Measurements from ENCODE around the gene QRICH2. TPM values are rescaled to one million over a fixed set of nuclear protein-coding genes. Genes with fewer than 3 reads are reported as not detected.

QRICH2 gene
- total RNA-seq, 2 experiments from 2014 or later: 1.8 to 2.1 TPM

DNA sequence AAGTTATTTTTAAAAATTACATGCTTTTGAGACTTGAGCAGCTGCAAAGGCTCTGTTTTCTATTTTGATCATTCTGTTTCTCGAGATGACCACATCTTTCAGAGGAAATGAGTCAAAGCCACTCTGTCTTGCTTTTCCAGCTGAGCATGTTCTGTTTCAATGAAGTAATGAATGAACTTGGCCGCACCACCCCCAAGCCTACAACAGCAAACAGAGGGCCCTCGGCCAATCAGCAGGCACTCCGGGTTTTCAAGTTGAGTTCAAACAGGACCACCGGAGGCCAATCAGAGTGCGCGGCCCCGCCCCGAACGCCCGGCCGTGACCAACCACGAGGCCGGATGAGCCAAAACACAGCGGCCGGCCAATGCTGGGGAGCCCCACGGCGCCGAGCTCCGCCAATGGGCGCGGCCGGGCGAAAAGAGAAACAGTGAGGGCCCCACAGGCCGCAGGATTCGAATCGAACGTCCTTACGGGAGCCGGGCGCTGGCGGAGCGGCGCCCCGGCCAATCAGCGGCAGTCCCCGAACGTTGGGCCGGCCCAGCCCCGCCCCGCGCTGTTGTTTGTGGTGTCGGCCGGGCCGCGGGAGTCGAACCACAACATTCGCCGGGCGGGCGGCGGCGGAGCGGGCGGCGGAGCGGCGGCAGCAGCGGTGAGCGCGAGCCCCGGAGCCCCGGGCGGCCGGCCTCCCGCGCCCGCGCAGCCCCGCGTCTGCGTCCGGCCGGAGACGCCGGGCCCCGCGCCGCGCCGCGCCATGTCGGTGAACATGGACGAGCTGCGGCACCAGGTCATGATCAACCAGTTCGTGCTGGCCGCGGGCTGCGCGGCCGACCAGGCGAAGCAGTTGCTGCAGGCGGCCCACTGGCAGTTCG is 43.1 kb downstream of the QRICH2 start, which contains the start of gene UBALD2:
UBALD2 (plus strand) TSS at position 594 of the 869 bp plus-strand sequence; CDS start at position 752, 158 bp downstream.
- H3K36me3 ChIP-seq (ENCODE audit: insufficient read depth, low read length): peaks cover 37% of the 10 kb centered on the region
- H3K27me3 ChIP-seq (ENCODE audit: control insufficient read depth in 1 of 2, insufficient read depth in 2 of 2, low read length in 2 of 2): no peaks in the 10 kb centered on the region
- ATAC-seq (ENCODE audit: poor library complexity) (peak; percentile 80), DNase-seq (peak; percentile 96 to 99 (median 98))
- Mint-ChIP-seq H3K36me3 (ENCODE audit: low read depth) (peaks cover 41% of the 10 kb centered on the region), H3K4me1 (ENCODE audit: low read depth) (peaks cover 64% of the 10 kb centered on the region), H3K27ac (peak within 1 kb of the TSS; percentile 98), H3K4me3 (peak within 1 kb of the TSS; percentile 93), H3K27me3 (no peaks in the 10 kb centered on the region), H3K9me3 (no peaks in the 10 kb centered on the region)
- H3K9me3 ChIP-seq (ENCODE audit: control insufficient read depth in 1 of 2, insufficient read depth in 1 of 2, low read length in 2 of 2): no peaks in the 10 kb centered on the region
- TF ChIP-seq, protein P1, sequence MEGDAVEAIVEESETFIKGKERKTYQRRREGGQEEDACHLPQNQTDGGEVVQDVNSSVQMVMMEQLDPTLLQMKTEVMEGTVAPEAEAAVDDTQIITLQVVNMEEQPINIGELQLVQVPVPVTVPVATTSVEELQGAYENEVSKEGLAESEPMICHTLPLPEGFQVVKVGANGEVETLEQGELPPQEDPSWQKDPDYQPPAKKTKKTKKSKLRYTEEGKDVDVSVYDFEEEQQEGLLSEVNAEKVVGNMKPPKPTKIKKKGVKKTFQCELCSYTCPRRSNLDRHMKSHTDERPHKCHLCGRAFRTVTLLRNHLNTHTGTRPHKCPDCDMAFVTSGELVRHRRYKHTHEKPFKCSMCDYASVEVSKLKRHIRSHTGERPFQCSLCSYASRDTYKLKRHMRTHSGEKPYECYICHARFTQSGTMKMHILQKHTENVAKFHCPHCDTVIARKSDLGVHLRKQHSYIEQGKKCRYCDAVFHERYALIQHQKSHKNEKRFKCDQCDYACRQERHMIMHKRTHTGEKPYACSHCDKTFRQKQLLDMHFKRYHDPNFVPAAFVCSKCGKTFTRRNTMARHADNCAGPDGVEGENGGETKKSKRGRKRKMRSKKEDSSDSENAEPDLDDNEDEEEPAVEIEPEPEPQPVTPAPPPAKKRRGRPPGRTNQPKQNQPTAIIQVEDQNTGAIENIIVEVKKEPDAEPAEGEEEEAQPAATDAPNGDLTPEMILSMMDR (IDR thresholded peaks at IDR 0.05): no peak
- H3K4me3 ChIP-seq (ENCODE audit: low read length): peak within 1 kb of the TSS; percentile 73
- intact Hi-C loops (cut with DNase I, micrococcal nuclease): loop anchor here (1.0 to 5.0 kb wide), 5 partner anchors 24 to 123 kb away; partner anchors contain the start of genes RNF157 (in 2 of the 2) and FOXJ1 (in 1 of the 2)
- CTCF ChIA-PET: interaction anchor here (0.7 to 6.5 kb wide), 8 partner anchors 14 to 251 kb away, joined by 3 to 29 read pairs (median 8); partner anchors contain the start of gene SPHK1
- H3K27ac ChIP-seq (ENCODE audit: low read depth in 1 of 2, low read length in 2 of 2): peak within 1 kb of the TSS; percentile 77 to 91
- POLR2A ChIA-PET: interaction anchor here (0.7 to 14.0 kb wide), 30 partner anchors 8 to 485 kb away, joined by 3 to 394 read pairs (median 5); partner anchors contain the start of genes EXOC7, FOXJ1, RNF157 and SRP68
- peaks cover 70% of the 10 kb centered on the region for H3K4me1 ChIP-seq (ENCODE audit: insufficient read depth, low read length)

DNA sequence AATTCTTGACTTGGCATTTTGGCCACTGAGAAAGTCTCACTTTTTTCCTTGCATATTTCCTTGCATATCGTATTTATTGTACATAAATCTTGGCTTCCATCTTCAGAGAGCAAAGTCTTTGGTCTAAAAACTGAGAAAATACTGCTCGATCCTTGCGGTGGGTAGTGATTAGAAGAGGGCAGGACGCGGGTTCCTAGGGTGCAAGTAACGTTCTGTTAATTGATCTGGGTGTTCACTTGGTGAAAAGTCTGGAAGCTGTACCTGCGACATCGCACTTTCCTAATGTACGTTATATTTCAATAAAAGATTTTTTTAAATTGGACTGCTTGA is 43.7 kb downstream of the QRICH2 start:
- Mint-ChIP-seq H3K36me3 (ENCODE audit: low read depth) (peaks cover 35% of the 10 kb centered on the region), H3K4me1 (ENCODE audit: low read depth) (peaks cover 58% of the 10 kb centered on the region), H3K4me3 (peak overlapping the region; percentile 93), H3K27ac (peak overlapping the region; percentile 91), H3K9me3 (no peaks in the 10 kb centered on the region), H3K27me3 (no peaks in the 10 kb centered on the region)
- ATAC-seq (ENCODE audit: poor library complexity): no peak
- Histone ChIP-seq H3K36me3 (ENCODE audit: insufficient read depth, low read length) (peaks cover 31% of the 10 kb centered on the region), H3K4me1 (ENCODE audit: insufficient read depth, low read length) (peaks cover 64% of the 10 kb centered on the region), H3K4me3 (ENCODE audit: low read length) (peak overlapping the region; percentile 19), H3K9me3 (ENCODE audit: control insufficient read depth in 1 of 2, insufficient read depth in 1 of 2, low read length in 2 of 2) (no peaks in the 10 kb centered on the region), H3K27ac (ENCODE audit: low read depth in 1 of 2, low read length in 2 of 2) (peak overlapping the region; percentile 59 to 61), H3K27me3 (ENCODE audit: control insufficient read depth in 1 of 2, insufficient read depth in 2 of 2, low read length in 2 of 2) (no peaks in the 10 kb centered on the region)
- intact Hi-C loops (cut with DNase I, micrococcal nuclease): loop anchor here in 1 of 2 experiments (1.0 to 2.0 kb wide), 2 partner anchors 24 to 65 kb away; partner anchors contain the start of gene RNF157
- CTCF ChIA-PET: interaction anchor here (0.7 to 6.5 kb wide), 8 partner anchors 15 to 250 kb away, joined by 3 to 29 read pairs (median 8); partner anchors contain the start of gene SPHK1
- POLR2A ChIA-PET: interaction anchor here (0.7 to 14.0 kb wide), 29 partner anchors 8 to 485 kb away, joined by 3 to 394 read pairs (median 5); partner anchors contain the start of genes EXOC7, FOXJ1, RNF157 and SRP68
- TF ChIP-seq, protein P1 (IDR thresholded peaks at IDR 0.05): no peak
- DNase-seq: no peak

DNA sequence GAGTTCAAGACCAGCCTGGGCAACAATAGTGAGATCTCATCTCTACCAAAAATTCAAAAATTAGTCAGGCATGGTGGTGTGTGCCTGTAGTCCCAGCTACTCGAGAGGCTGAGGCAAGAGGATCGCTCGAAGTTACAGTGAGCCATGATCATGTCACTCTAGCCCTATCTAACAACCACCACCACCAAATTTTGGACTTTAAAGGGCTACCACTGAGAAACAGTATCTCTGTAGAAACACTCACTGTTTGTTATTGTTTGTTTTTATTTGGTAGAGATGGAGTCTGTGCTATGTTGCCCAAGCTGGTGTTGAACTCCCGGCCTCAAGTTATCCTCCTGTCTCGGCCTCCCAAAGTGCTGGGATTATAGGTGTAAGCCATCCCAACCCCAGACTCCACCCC is 44.2 kb downstream of the QRICH2 start:
- Mint-ChIP-seq H3K9me3 (no peaks in the 10 kb centered on the region), H3K27ac (peak overlapping the region; percentile 91), H3K4me1 (ENCODE audit: low read depth) (peaks cover 53% of the 10 kb centered on the region), H3K36me3 (ENCODE audit: low read depth) (peaks cover 30% of the 10 kb centered on the region), H3K27me3 (no peaks in the 10 kb centered on the region), H3K4me3 (peak overlapping the region; percentile 93)
- peaks cover 59% of the 10 kb centered on the region for H3K4me1 ChIP-seq (ENCODE audit: insufficient read depth, low read length)
- POLR2A ChIA-PET: interaction anchor here (0.7 to 14.0 kb wide), 9 partner anchors 10 to 473 kb away, joined by 3 to 394 read pairs (median 19); partner anchors contain the start of genes FOXJ1, RNF157 and SRSF2
- TF ChIP-seq, protein P1 (IDR thresholded peaks at IDR 0.05): no peak
- peak overlapping the region in 1 of 2 donors; percentile 37 for H3K27ac ChIP-seq (ENCODE audit: low read depth in 1 of 2, low read length in 2 of 2)
- ATAC-seq (ENCODE audit: poor library complexity): no peak
- H3K27me3 ChIP-seq (ENCODE audit: control insufficient read depth in 1 of 2, insufficient read depth in 2 of 2, low read length in 2 of 2): no peaks in the 10 kb centered on the region
- H3K9me3 ChIP-seq (ENCODE audit: control insufficient read depth in 1 of 2, insufficient read depth in 1 of 2, low read length in 2 of 2): no peaks in the 10 kb centered on the region
- intact Hi-C loops (cut with DNase I, micrococcal nuclease): loop anchor here in 1 of 2 experiments (1.0 to 2.0 kb wide), 2 partner anchors 23 to 65 kb away; partner anchors contain the start of gene RNF157
- DNase-seq: peak in 1 of 14 experiments; percentile 18
- H3K36me3 ChIP-seq (ENCODE audit: insufficient read depth, low read length): peaks cover 26% of the 10 kb centered on the region
- H3K4me3 ChIP-seq (ENCODE audit: low read length): no peak overlapping the region
- CTCF ChIA-PET: interaction anchor here (0.8 to 6.5 kb wide), 9 partner anchors 10 to 250 kb away, joined by 3 to 29 read pairs (median 7); no protein-coding TSS in a partner anchor
